Measurements from ENCODE around the gene SRBD1. TPM values are rescaled to one million over a fixed set of nuclear protein-coding genes. Genes with fewer than 3 reads are reported as not detected.
A peak's percentile ranks its signal among the peaks of the same experiment; 100 is the strongest.

Gene SRBD1
- 3.7 and 5.3 TPM in 2 replicates for polyA plus RNA-seq
- polyA minus RNA-seq = 47.2 and 52.1 TPM in 2 replicates

- Histone ChIP-seq H3K27me3 (ENCODE audit: insufficient read depth, low read depth, low read length) (no peaks in the 10 kb centered on the region), H3K9me3 (ENCODE audit: low read length) (no peaks in the 10 kb centered on the region), H2AFZ (ENCODE audit: low read depth, low read length) (peak within 1 kb of the TSS; percentile 73), H3K9ac (ENCODE audit: low read length) (peak within 1 kb of the TSS; percentile 66), H4K20me1 (ENCODE audit: insufficient read depth) (no peaks in the 10 kb centered on the region), H3K27ac (ENCODE audit: low read length) (peak within 1 kb of the TSS; percentile 66), H3K4me2 (ENCODE audit: low read length) (peak within 1 kb of the TSS; percentile 56), H3F3A (ENCODE audit: insufficient read depth, low read length, poor library complexity, severe bottlenecking) (no peaks in the 10 kb centered on the region), H3K79me2 (replicated peaks; ENCODE audit: insufficient read depth, low read length) (no peaks in the 10 kb centered on the region), H3K9me2 (ENCODE audit: insufficient read depth, low read length) (no peaks in the 10 kb centered on the region), H3K4me3 (ENCODE audit: low read length) (peak within 1 kb of the TSS; percentile 74), H3K36me3 (ENCODE audit: insufficient read depth, low read length) (no peaks in the 10 kb centered on the region)
- TF ChIP-seq EZH2 (IDR thresholded peaks at IDR 0.05; ENCODE audit: borderline replicate concordance, insufficient read depth, low read length, poor library complexity, severe bottlenecking) (no peak), MXI1 (conservative IDR thresholded peaks at IDR 0.05; ENCODE audit: poor library complexity, severe bottlenecking) (peak; percentile 87), EP300 (conservative IDR thresholded peaks at IDR 0.05; ENCODE audit: poor library complexity, severe bottlenecking) (no peak), RAD21 (conservative IDR thresholded peaks at IDR 0.05) (no peak), TAF1 (IDR thresholded peaks at IDR 0.05; ENCODE audit: low read depth) (peak; percentile 40), REST (IDR thresholded peaks at IDR 0.05; ENCODE audit: borderline replicate concordance) (no peak), POLR2AphosphoS5 (IDR thresholded peaks at IDR 0.05) (peak; percentile 62), SMC3 (conservative IDR thresholded peaks at IDR 0.05; ENCODE audit: poor library complexity) (no peak)
- TF ChIP-seq, protein P1, sequence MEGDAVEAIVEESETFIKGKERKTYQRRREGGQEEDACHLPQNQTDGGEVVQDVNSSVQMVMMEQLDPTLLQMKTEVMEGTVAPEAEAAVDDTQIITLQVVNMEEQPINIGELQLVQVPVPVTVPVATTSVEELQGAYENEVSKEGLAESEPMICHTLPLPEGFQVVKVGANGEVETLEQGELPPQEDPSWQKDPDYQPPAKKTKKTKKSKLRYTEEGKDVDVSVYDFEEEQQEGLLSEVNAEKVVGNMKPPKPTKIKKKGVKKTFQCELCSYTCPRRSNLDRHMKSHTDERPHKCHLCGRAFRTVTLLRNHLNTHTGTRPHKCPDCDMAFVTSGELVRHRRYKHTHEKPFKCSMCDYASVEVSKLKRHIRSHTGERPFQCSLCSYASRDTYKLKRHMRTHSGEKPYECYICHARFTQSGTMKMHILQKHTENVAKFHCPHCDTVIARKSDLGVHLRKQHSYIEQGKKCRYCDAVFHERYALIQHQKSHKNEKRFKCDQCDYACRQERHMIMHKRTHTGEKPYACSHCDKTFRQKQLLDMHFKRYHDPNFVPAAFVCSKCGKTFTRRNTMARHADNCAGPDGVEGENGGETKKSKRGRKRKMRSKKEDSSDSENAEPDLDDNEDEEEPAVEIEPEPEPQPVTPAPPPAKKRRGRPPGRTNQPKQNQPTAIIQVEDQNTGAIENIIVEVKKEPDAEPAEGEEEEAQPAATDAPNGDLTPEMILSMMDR (IDR thresholded peaks at IDR 0.05; ENCODE audit: poor library complexity, severe bottlenecking) = no peak
Measured at GRCh38 chr2:45611020-45611859, at the start of gene SRBD1. TSS of gene SRBD1 (minus strand) at chr2:45611267. CDS start at chr2:45605441, 5,826 bp downstream.

GRCh38 chr2:45654250-45654649 lies 43.2 kb upstream of the SRBD1 start:
- Histone ChIP-seq H3K9me3 (ENCODE audit: low read length) (no peaks in the 10 kb centered on the region), H3K4me3 (ENCODE audit: low read length) (peak overlapping the region; percentile 90), H3K27ac (ENCODE audit: low read length) (no peak overlapping the region), H3K9ac (ENCODE audit: low read length) (no peak overlapping the region), H3K27me3 (ENCODE audit: insufficient read depth, low read depth, low read length) (peaks cover 33% of the 10 kb centered on the region), H3K79me2 (replicated peaks; ENCODE audit: insufficient read depth, low read length) (no peaks in the 10 kb centered on the region), H3K9me2 (ENCODE audit: insufficient read depth, low read length) (no peaks in the 10 kb centered on the region), H3F3A (ENCODE audit: insufficient read depth, low read length, poor library complexity, severe bottlenecking) (no peaks in the 10 kb centered on the region), H3K4me2 (ENCODE audit: low read length) (no peak overlapping the region), H4K20me1 (ENCODE audit: insufficient read depth) (no peaks in the 10 kb centered on the region), H3K36me3 (ENCODE audit: insufficient read depth, low read length) (no peaks in the 10 kb centered on the region), H2AFZ (ENCODE audit: low read depth, low read length) (no peak overlapping the region)
- TF ChIP-seq SMC3 (conservative IDR thresholded peaks at IDR 0.05; ENCODE audit: poor library complexity) (no peak), REST (IDR thresholded peaks at IDR 0.05; ENCODE audit: borderline replicate concordance) (no peak), MXI1 (conservative IDR thresholded peaks at IDR 0.05; ENCODE audit: poor library complexity, severe bottlenecking) (no peak), RAD21 (conservative IDR thresholded peaks at IDR 0.05) (no peak), TAF1 (IDR thresholded peaks at IDR 0.05; ENCODE audit: low read depth) (no peak), EZH2 (IDR thresholded peaks at IDR 0.05; ENCODE audit: borderline replicate concordance, insufficient read depth, low read length, poor library complexity, severe bottlenecking) (no peak), POLR2AphosphoS5 (IDR thresholded peaks at IDR 0.05) (no peak), EP300 (conservative IDR thresholded peaks at IDR 0.05; ENCODE audit: poor library complexity, severe bottlenecking) (no peak)
- TF ChIP-seq, protein P1 (IDR thresholded peaks at IDR 0.05; ENCODE audit: poor library complexity, severe bottlenecking) = no peak

Measured in neural cell (in vitro differentiated cells).